ENCODE data around the gene DCXR.

DCXR gene

DNA sequence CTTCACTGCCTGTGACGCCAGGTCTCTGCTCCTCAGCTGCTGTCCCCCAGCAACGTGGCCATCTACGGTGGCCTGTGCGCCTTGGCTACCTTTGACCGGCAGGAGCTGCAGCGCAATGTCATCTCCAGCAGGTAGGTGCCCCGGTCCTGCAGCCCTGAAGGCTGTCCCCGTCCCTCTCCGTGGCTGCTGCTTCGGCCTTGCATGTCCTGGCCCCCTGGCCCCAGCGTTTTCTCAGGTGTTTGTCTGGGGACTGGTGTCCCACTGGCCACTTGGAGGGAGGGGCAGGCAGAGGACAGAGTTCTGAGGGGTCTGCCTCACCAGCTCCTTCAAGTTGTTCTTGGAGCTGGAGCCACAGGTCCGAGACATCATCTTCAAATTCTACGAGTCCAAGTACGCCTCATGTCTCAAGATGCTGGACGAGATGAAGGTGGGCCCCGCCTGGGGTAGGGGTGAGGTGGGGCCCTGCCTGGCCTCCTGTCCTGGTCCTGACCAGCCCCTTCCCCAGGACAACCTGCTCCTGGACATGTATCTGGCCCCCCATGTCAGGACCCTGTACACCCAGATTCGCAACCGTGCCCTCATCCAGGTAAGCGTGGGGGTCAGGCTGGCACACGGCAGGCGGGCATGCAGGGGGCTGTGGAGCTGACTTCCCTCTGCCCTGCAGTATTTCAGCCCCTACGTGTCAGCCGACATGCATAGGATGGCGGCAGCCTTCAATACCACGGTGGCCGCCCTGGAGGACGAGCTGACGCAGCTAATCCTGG, 18.6 kb upstream of the DCXR start:
- DNase-seq = no peak

DNA sequence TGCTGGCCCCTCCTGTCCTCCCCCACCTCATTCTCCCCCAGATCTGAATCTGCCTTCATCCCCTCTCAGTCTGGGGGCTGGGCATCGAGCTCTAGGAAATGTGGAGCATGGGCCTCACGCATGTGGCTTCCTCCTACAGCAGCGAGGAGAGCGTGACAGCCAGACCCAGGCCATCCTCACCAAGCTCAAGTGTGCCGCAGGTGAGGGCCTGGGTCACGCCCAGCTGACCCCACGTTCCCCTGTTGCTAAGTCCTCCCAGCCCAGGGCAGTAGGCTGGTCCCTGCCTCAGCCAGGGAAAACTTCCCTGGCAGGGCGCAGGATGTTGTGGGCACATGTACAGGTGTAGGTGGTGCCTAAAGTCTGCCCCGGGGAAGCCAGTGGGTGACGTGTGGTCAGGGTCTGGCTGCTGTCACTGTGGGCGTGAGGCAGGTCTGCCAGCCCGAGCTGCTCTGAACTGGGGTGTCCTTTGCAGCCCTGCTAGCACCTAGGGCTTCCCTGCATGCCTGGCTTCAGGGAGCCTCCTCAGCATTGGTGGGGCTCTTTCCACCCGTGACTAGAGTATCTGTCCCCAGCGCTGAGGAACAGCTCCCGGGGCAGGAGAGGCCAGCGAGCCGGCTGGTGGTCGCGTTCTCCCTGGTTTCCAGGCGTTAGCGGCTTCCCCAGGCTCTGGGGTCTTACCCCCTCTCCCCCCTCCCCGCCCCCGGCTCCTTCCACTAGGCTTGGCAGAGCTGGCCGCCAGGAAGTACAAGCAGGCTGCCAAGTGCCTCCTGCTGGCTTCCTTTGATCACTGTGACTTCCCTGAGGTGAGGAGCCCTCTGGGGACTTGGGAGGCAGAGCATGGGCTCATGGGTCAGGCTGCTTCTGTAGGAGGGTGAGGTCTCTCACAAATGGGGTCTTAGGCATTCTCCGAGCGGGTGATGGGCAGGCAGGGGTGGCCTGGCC, 17.8 kb upstream of the DCXR start:
- DNase-seq = no peak

DNA sequence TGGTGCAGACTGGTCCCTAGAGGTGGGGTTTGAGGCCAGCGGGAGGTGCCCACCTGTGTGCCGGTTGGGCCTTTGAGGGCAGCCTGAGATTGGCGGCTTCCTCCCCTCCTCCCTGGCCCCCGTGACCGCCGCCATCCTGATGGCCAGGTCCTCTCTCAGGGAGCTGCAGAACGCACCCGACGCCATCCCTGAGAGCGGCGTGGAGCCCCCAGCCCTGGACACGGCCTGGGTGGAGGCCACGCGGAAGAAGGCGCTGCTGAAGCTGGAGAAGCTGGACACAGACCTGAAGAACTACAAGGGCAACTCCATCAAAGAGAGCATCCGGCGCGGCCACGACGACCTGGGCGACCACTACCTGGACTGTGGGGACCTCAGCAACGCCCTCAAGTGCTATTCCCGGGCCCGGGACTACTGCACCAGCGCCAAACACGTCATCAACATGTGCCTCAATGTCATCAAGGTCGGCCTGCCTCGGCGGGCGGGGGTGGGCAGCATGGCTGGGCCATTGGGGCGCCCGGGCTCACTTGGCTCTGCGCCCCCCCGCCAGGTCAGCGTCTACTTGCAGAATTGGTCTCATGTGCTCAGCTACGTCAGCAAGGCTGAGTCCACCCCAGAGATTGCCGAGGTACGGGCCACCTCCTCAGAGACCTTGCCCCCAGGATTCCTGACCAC, 17.0 kb upstream of the DCXR start:
- DNase-seq = no peak

DNA sequence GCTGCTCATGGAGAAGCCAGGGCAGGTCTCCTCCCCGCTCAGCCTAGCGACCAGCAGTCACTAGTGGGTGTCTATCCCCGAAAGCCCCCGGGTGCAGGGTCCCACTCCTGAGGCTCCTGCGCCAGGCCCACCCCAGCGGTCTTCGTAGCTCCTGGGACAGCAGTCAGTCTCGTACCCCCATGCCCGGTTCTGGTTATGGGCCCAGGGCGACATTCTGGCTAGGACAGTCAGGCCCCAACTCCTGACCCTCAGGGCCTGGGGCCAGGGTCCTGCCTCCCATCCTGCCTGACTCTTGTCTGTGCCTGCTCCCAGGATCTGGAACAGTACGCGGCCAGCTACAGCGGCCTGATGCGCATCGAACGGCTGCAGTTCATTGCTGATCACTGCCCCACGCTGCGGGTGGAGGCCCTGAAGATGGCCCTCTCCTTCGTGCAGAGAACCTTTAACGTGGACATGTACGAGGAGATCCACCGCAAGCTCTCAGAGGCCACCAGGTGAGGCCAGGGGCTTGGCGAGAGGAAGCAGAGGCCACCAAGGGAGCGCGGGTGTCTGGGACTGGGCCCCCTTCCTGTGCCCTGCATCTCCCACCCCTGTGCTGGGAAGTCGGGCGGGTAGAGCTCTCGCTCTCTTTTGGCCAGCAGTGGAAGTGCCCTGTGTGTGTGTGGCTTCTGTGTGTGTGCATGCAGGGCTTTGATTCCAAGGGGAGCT, 16.2 kb upstream of the DCXR start:
- no peak for DNase-seq

DNA sequence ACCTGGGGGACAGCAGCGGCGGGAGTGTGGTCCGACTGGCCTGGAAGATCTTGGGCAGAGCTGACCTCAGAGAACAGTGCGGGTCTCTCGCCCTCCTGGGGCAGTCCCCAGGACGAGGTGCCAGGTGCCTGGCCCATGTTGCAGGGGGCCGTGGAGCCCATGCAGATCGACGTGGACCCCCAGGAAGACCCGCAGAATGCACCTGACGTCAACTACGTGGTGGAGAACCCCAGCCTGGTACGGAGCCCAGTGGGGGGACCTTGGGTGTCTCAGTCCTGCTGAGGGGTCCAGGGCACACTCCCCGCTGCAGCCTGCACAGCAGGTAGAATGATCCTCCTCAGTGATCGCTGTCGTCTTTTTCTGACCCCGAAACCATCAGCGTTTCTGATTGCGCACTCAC, 15.6 kb upstream of the DCXR start:
- no peak for DNase-seq

DNA sequence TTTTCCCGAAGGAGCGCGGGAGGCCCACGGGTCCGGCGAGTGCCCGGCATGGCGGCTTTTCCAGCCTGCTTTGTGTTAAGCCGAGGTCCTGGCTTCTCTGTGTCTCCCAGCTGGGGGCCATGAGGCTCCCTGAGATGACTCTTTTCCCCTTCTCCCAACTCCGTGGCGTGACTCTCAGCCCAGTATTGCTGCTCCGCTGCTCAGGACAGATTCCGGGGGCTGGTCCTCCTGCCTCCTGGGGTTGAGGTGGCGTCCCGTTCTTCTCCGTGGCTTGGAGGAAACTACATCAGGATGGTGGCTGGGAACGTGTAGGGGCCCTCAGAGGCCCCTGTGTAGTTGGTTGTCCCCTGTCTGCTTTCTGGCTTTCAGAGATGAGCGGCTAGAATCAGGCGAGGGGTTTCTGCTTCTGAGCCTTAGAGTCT, 15.2 kb upstream of the DCXR start:
- DNase-seq = no peak

DNA sequence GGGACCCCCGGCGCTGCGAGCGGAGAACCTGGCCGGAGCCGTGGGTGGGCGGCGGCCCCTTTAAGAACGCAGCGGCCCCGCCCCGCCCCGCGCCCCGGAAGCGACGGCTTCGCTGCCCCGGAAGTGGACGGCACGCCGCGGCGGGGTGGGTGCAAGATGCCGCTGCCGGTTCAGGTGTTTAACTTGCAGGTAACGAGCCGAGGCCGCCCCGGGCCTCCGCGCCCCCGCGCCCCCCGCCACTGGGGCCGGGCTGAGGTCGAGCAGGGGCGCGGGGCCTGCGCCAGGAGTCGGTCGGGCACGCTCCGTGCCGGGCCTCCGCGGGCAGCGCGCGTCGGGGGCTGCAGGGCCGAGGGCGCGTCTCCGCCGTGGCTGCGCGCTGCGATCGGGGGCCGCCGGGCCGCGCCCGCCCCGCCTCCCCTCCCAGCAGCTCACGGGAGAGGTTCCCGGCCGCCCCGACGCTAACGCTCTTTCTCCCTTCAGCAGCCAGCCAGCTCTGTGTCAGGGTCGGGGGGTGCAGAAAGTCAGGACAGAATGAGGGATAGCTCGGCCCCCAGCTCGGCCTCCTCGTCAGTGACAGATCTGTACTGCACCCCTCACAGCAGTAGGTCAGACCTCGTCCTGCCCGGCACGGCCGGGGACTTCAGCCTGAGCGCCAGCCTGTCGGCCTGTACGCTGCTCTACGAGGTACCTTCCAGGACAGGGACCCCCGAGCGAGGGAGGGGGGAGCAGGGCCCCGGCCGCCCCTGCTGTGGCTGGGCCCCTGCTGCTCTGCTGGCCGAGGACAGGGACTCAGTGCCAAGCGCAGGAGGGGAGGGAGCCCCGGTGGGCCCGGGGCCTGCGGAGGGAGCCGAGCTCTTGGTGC, 14.5 kb upstream of the DCXR start, which contains the start of the genes GPS1 and RFNG:
GPS1 (plus strand) TSS at position 123 of the 862 bp plus-strand sequence; CDS start at position 157, 34 bp downstream.
RFNG (minus strand) TSS at position 36 of the 862 bp plus-strand sequence. CDS start 45 bp downstream, outside the sequence.
- peak in 54 of 58 donors; percentile 12 to 79 (median 60) for DNase-seq

DNA sequence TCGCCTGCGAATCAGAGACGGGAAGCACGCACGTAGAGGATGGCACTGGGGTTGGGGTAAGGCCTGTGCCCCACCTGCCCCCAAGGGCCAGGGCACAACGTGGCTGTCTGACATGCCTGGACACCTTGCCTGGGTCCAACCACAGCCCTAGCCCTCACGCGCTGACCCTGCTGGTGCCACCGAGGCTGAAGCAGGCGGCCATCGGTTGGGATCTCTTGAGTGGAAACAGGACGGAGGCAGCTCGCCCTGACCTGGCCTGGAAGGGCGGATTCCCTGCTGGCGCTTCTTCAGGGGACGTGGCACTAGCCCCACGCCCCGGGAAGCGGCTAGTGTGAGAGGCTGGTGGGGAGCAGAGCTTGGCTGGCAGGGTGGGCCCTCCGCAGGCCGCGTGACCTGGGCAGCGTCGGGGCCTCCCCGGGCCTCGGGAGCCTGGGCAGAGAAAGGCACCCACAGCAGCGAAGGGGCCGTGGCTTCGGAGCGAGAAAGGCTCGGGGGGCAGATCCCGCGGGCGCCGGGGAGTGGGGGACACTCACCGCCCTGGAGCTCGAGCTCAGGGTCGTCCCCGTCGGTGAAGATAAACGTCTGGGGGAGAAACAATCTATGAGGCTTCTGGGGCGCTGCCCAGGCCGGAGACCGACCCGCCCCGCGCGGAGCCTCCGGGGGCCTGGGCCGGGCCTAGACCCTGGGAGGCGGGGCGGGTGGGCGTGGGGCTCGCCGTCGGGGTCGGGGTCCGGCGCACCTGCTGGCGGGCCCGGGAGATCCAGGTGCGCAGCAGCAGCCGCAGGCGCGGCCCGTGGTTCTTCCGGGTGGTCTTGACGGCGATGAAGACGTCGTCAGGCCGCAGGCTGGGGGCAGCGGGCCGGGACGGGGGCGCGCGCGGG, 13.5 kb upstream of the DCXR start:
- DNase-seq = no peak

DNA sequence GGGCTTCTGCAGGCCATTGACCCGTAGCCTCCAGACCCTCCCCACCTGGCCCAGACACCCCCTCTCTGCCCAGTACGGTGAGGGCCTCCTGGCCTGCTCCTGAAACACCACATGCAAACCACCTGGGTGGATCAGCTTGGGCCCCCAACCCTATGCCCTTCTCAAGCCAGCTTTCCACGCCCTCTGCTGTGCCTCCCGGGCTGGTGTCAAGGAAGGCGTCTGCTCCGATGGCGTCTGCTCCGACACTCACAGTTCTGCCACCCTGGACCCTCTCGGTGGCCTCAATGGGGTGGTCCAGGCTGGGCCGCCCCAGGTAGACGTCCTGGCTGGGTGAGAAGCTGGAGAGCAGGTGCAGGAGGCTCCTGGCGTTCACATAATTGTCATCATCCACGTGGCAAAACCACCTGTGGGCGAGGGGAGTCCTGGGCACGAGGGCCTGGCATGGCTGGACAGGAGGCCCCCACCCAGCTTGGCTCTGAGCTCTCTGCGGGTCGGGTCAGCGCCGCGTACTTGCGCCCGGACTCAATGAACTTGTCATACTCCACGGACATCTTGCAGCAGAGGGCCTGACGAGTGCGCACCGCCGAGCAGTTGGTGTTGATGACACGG, 12.8 kb upstream of the DCXR start:
- DNase-seq = no peak

DNA sequence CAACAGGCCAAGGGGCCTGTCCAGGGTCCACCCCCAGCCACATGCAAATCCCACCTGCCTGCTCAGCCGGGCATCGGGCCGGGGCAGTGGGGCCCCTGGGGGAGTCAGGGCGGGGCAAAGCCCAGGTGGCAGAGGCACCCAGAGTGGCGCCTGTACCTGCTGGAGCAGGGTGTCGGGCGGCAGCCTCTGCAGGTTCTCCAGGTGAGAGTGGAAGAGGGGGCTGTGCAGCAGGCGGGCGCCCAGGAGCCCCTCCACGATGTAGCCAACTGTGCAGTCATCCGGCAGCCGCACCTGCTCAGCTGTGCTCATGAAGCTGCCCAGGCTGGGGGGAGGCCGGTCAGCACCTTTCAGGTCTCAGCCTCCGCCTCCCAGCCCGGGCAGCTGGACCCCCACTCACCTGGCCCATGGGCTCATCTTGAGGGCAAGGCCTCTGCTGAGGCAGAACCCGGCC, 12.0 kb upstream of the DCXR start:
- DNase-seq = no peak

DNA sequence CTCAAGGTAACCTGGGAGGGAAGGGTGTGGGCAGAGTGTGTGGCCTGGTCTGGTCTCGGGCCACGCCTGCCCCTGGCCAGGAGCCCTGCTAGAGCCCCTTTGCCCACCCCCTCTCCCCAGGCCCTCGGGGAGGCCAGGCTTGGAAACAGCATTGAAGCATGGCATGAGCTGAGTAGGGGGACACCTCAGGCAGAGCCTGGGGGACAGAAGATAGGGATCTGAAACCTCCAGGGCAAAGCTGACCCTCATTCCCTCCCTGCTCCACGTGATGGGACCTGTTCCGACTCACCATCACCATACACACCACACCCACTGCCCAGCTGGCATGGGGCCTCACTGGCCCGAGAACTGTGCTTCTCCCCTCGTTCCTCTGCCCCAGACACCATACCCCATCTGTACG, 11.6 kb upstream of the DCXR start:
- no peak for DNase-seq

DNA sequence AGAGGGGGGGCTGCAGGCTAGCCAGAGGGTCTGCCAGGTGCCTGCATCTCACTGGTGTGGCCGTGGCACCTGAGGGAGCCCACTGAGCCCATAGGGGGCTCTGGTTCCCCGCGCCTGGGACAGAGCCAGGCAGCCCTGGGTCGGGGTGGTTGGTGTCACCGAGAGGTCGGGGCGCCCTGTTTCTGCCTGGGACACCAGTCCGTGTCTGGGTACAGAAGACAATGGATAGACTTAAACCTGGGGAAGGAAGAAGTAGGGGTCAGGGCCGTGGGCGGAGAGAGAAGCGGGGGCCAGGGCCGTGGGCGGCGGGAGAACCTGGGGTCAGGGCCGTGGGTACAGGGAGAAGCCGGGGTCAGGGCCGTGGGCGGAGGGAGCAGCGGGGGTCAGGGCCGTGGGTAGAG, 11.1 kb upstream of the DCXR start:
- no peak for DNase-seq

DNA sequence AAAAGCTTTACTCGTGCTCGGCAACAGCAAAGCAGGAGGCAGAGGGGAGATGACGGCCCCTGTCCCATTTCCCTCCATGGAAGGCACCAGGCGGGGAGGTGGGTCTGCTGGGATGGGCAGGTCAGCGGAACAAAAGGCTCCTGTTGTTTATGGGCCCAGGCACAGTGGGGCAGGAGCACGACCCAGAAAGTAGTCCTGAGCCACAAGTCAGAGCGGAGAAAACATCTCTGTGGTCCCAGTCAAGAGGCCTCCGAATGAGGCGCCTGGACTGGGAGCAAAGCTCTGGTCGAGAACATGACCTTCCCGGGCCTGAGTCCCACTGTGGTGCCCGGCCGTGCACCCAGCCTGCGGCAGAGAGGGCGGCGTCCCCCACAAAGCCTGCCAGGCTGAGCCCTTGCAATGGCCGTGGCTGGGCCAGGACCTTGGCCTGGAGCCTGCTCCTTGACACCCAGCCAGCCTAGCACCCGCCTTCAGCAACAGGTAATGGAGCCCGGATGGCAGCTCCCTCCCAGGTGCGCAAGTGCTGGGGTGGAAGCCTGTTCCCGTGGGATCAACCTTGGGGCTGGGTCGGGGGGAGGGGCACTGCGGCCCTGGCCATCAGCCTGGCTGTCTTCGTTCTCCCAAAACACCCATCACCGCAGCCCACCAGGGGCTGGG, 10.5 kb upstream of the DCXR start:
- DNase-seq = no peak

DNA sequence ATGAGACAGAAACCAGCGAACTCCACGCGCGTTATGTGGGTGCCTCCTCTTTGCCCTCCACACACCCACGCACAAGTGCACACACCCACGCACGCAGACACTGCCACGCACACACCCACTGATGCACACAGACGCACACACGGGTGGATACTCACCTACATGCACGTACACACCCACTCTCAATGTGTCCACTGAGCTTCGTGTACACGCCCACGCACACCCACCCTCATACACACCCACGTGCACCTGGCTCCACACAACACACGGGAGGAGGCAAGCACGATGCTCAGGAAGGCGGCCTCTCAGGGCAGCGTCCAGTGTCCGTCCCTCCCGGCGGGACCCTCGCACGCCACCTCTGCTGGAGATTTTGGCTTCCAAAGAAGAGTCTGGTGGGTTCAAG, 9.9 kb upstream of the DCXR start:
- no peak for DNase-seq

DNA sequence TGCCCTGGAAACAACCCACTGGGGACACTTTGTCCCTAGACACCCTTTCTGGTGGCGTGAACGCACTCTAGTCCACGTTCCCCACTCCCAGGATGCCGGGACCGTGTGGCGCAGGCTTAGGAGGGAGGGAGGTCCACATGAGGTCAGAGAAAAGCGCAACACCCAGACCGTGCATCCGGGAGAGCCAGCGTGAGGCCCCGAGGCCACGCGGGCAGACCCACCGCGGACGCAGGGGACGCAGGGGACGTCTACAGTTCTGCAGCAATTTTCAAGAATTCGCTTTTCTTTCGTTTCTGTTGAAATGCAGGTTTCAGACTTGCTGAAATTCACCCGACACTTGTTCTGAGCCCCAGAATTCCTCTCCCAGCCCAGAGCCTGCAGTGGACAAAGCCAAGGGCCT, 9.4 kb upstream of the DCXR start:
- no peak for DNase-seq

DNA sequence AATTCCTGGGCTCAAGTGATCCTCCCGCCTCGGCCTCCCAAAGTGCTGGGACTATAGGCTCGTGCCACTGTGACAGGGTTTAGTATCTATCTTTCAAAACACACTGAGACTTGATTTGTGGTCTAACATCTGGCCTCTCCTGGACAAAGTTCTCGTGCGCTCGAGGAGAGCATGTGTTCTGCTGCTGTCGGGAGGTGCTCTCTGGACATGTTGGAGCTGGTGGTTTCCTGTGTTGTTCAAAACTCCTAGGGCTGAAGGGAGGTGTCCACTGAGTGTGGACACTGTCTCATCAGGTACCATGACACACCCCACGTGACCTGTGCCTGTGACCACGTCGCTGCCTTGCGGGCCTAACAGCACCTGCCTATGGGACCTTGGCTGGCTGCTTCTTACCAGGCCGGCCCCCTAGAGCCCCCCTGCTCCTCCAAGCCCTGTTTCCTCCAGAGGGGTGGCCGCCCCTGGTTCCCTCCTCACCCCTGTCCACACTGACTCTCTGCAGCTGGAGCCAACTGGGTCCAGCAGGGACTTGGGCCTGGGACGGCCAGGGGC, 8.5 kb upstream of the DCXR start:
- no peak for DNase-seq

DNA sequence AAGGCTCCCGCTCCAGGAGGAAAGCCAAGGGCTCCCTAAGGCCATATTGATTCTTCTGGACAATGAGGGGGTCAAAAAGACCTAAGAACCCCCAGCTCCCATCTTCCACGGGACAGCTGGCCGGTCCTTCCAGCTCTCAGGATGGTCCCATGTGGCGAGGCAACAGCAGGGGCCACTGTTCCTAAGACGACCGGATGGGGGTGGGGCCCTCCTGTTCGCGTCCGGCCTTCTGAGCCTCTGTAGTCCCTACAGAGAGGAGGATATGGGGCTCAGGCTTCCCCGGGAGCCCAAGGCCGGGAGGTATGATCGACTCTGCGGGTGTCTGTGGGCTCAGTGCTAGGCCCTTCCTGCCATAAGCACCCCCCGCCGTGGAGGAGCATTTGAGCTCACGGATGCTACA, 6.0 kb upstream of the DCXR start:
- DNase-seq = no peak

DNA sequence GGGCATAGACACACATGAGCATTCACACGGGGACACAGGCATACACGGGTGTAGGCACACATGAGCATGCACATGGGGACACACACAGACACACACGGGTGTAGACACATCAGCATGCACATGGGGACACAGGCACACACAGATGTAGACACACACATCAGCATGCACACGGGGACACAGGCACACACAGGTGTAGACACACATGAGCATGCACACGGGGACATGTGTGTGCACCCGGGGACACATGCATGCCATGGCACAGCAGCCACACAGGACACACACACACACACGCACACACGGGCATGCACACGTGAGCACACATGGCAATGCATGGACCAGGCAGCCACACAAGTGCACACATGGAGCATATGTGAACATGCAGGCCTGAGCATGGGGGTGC, 5.2 kb upstream of the DCXR start:
- DNase-seq = no peak

Measured in anterior cingulate cortex (tissue), 58 donors.